ENCODE data around the gene GPR142. TPM values are rescaled to one million over a fixed set of nuclear protein-coding genes. Genes with fewer than 3 reads are reported as not detected.

Gene GPR142
- total RNA-seq, 2 donors from 2014 or later = 0.35 to 0.74 TPM

- Histone ChIP-seq H3K9me3 (no peaks in the 10 kb centered on the region), H3K4me3 (no peak overlapping the region), H3K4me1 (peaks cover 8% of the 10 kb centered on the region), H3K36me3 (no peaks in the 10 kb centered on the region), H3K9ac (ENCODE audit: low read depth in 2 of 2, low read length in 2 of 2) (no peak overlapping the region), H3K27me3 (no peaks in the 10 kb centered on the region), H3K27ac (no peak overlapping the region)
- TF ChIP-seq, protein P1, sequence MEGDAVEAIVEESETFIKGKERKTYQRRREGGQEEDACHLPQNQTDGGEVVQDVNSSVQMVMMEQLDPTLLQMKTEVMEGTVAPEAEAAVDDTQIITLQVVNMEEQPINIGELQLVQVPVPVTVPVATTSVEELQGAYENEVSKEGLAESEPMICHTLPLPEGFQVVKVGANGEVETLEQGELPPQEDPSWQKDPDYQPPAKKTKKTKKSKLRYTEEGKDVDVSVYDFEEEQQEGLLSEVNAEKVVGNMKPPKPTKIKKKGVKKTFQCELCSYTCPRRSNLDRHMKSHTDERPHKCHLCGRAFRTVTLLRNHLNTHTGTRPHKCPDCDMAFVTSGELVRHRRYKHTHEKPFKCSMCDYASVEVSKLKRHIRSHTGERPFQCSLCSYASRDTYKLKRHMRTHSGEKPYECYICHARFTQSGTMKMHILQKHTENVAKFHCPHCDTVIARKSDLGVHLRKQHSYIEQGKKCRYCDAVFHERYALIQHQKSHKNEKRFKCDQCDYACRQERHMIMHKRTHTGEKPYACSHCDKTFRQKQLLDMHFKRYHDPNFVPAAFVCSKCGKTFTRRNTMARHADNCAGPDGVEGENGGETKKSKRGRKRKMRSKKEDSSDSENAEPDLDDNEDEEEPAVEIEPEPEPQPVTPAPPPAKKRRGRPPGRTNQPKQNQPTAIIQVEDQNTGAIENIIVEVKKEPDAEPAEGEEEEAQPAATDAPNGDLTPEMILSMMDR (IDR thresholded peaks at IDR 0.05) = no peak
- DNase-seq = no peak
- intact Hi-C loops (cut with DNase I) = no loop called here
Measured at GRCh38 chr17:74390680-74391653, 23.7 kb downstream of the GPR142 start.

DNA sequence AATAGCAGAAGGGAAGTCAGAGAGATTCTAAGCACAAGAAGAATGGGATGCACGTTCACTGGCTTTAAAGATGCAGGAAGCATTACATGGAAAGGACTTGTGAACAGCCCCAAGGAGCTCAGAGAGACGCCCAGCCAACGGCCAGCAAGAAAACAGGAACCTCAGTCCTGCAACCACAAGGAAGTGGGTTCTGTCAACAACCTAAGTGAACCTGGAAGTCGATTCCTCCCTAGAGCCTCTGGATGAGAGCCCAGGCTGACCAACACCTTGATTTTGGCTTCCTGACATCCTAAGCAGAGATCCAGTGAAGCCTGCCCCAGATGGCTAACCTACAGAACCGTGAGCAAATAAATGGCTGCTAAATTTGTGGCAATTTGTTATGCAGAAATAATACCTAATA lies 24.5 kb downstream of the GPR142 start:
- Histone ChIP-seq H3K27ac (no peak overlapping the region), H3K27me3 (no peaks in the 10 kb centered on the region), H3K36me3 (no peaks in the 10 kb centered on the region), H3K4me1 (peaks cover 8% of the 10 kb centered on the region), H3K4me3 (no peak overlapping the region), H3K9ac (ENCODE audit: low read depth in 2 of 2, low read length in 2 of 2) (no peak overlapping the region), H3K9me3 (no peaks in the 10 kb centered on the region)
- no peak for DNase-seq
- intact Hi-C loops (cut with DNase I) = no loop called here
- TF ChIP-seq, protein P1 (IDR thresholded peaks at IDR 0.05) = no peak

DNA sequence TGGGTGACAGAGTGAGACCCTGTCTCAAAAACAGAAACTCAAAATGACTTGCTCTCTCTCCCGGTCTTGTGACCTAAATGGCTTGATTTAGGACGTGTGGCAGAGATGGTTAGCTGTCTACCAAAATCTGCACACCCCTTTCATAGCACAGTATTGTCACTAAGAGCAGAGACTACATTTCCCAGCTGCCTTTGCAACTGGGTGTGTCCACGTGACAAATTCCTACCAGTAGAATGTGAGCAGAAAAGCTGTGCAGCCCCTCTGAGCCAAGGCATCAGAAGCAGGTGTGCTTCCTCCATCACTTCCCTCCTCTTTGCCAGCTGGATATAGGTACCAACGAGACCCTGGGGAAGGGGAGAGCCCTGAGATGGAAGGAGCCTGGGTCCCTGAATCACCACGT lies 25.5 kb downstream of the GPR142 start:
- H3K36me3 ChIP-seq = no peaks in the 10 kb centered on the region
- intact Hi-C loops (cut with DNase I) = no loop called here
- H3K4me3 ChIP-seq = no peak overlapping the region
- TF ChIP-seq, protein P1 (IDR thresholded peaks at IDR 0.05) = no peak
- no peak overlapping the region for H3K9ac ChIP-seq (ENCODE audit: low read depth in 2 of 2, low read length in 2 of 2)
- no peak overlapping the region for H3K27ac ChIP-seq
- H3K9me3 ChIP-seq = no peaks in the 10 kb centered on the region
- H3K4me1 ChIP-seq = peaks cover 1% of the 10 kb centered on the region
- H3K27me3 ChIP-seq = no peaks in the 10 kb centered on the region
- no peak for DNase-seq

- H3K36me3 ChIP-seq = no peaks in the 10 kb centered on the region
- H3K27ac ChIP-seq = no peak overlapping the region
- H3K4me3 ChIP-seq = no peak overlapping the region
- no peaks in the 10 kb centered on the region for H3K27me3 ChIP-seq
- no peak overlapping the region for H3K9ac ChIP-seq (ENCODE audit: low read depth in 2 of 2, low read length in 2 of 2)
- intact Hi-C loops (cut with DNase I) = no loop called here
- no peaks in the 10 kb centered on the region for H3K9me3 ChIP-seq
- TF ChIP-seq, protein P1 (IDR thresholded peaks at IDR 0.05) = no peak
- DNase-seq = no peak
- H3K4me1 ChIP-seq = no peaks in the 10 kb centered on the region
Measured at GRCh38 chr17:74393346-74393942, 26.1 kb downstream of the GPR142 start.

DNA sequence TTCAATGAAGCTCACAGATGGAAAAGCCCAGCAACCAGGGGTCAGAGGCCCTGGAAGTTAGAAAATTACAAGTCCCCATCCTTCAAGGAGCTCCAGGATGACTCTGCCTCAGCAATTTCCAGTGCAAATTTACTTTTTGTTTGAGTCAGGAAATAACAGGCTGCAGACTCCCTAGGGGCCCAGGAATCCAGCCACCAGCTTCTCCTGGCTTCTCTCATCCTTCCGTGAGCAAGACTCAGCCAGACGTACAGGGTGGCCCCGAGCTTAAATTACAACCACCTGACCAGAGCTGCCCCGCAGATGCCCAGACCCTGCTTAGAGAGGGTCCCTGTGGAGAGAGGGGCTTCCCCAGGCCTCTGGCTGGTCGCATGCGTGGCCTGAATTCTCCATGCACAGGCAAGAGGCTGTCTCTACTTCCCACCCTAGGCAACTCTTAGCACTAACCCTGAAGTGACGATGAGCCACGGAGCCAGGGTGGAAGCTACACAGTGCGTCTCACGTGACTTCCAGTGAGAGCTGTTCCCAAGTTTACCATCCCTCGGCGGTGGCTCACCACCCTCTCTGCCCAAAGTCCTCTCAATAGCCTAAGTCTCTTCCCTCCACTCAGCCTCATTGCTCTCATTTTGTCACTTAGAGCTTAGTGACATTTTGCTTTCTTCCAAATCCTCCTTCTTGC lies 27.1 kb downstream of the GPR142 start:
- Histone ChIP-seq H3K9me3 (no peaks in the 10 kb centered on the region), H3K9ac (ENCODE audit: low read depth in 2 of 2, low read length in 2 of 2) (no peak overlapping the region), H3K27ac (no peak overlapping the region), H3K4me3 (no peak overlapping the region), H3K4me1 (no peaks in the 10 kb centered on the region), H3K27me3 (no peaks in the 10 kb centered on the region), H3K36me3 (no peaks in the 10 kb centered on the region)
- no peak for DNase-seq
- intact Hi-C loops (cut with DNase I) = no loop called here
- TF ChIP-seq, protein P1 (IDR thresholded peaks at IDR 0.05) = no peak
